Measurements from ENCODE around the gene TUBA1C. TPM values are rescaled to one million over a fixed set of nuclear protein-coding genes. Genes with fewer than 3 reads are reported as not detected.

TUBA1C gene
- total and polyA plus RNA-seq, 2 of the 8 experiments (the other 6 are each of a cell fraction or from before 2014, with no cell fraction given), result 504 to 3,101 TPM

DNA sequence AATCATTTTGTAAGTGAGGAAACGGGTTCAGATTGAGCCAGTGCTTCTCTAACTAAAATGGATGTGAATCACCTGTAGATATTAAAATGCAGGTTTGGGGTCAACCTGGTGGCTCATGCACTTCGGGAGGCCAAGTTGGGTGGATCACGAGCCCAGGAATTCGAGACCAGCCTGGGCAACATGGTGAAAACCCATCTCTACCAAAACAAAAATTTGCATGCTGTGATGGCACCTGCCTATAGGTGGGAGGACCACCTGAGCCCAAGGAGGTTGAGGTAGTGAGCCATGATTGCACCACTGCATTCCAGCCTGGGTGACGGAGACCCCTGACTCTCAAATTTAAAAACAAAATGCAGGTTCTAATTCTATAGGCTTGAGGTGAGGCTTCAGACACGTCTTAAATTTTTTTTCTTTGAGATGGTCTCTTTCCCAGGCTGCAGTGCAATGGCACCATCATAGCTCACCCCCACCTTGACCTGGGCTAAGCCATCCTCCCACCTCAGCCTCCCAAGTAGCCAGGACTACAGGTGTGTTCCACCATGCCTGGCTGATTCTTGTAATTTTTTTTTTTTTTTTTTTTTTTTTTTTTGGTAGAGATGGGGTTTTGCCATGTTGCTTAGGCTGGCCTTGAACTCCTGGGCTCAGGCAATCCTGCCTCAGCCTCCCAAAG lies 9.0 kb downstream of the TUBA1C start:
- Histone ChIP-seq H3K27me3 (replicated peaks in 1 of 4; ENCODE audit: control insufficient read depth in 3 of 4, extremely low read depth in 1 of 4, insufficient read depth in 3 of 4, low read length in 3 of 4) (no peaks in the 10 kb centered on the region), H3K79me2 (ENCODE audit: control insufficient read depth in 1 of 2, insufficient read depth in 2 of 2, low read length in 2 of 2) (peaks cover 0 to 2% of the 10 kb centered on the region in 2 experiments; a peak in 2 of 4 replicates), H4K8ac (ENCODE audit: extremely low read depth, insufficient read depth, low read length) (no peak overlapping the region; the same call in 1 of the 2 replicates), H3K4me1 (replicated peaks in 1 of 4; ENCODE audit: control insufficient read depth in 3 of 4, insufficient read depth in 4 of 4, low read length in 3 of 4) (no peaks in the 10 kb centered on the region), H3K18ac (ENCODE audit: extremely low read depth, low read length) (no peak overlapping the region), H2BK12ac (ENCODE audit: low read depth, low read length) (no peak overlapping the region), H3K4ac (replicated peaks; ENCODE audit: insufficient read length, low read depth, low read length) (no peak overlapping the region), H3K9me3 (ENCODE audit: insufficient read depth in 2 of 2, low read depth in 1 of 2, low read length in 1 of 2) (no peaks in the 10 kb centered on the region), H2BK15ac (ENCODE audit: low read length) (no peak overlapping the region), H2BK120ac (replicated peaks; ENCODE audit: low read depth, low read length) (no peak overlapping the region), H3K4me3 (ENCODE audit: extremely low read depth in 1 of 4, insufficient read depth in 2 of 4, low read depth in 3 of 4, low read length in 4 of 4) (no peak overlapping the region), H2BK20ac (ENCODE audit: low read length) (no peak overlapping the region), H3K56ac (replicated peaks; ENCODE audit: insufficient read length, low read depth, low read length) (no peak overlapping the region), H4K20me1 (replicated peaks in 1 of 2; ENCODE audit: control insufficient read depth in 1 of 2, insufficient read depth in 2 of 2, low read length in 2 of 2) (peaks cover 3 to 8% of the 10 kb centered on the region in 2 experiments), H2AK5ac (ENCODE audit: low read depth, low read length) (no peak overlapping the region), H3K79me1 (ENCODE audit: low read depth, low read length) (no peaks in the 10 kb centered on the region; the same call in 1 of the 2 replicates), H3K36me3 (ENCODE audit: control insufficient read depth in 2 of 4, insufficient read depth in 4 of 4, low read length in 3 of 4) (peaks cover 18 to 46% (median 37%) of the 10 kb centered on the region in 4 experiments), H4K5ac (ENCODE audit: insufficient read length, low read depth, low read length) (no peak overlapping the region), H2BK5ac (ENCODE audit: low read depth, low read length) (no peak overlapping the region), H3K23me2 (ENCODE audit: low read depth, low read length) (no peaks in the 10 kb centered on the region), H3K4me2 (ENCODE audit: insufficient read depth in 1 of 2, low read depth in 2 of 2, low read length in 2 of 2) (no peak overlapping the region), H3K14ac (ENCODE audit: insufficient read length) (no peak overlapping the region), H4K91ac (replicated peaks; ENCODE audit: insufficient read length, low read length) (no peak overlapping the region), H3K27ac (ENCODE audit: low read depth, low read length) (no peak overlapping the region), H3K23ac (ENCODE audit: insufficient read length) (no peak overlapping the region), H2AFZ (ENCODE audit: low read length) (no peak overlapping the region), H3K9ac (replicated peaks in 1 of 4; ENCODE audit: extremely low read depth in 1 of 4, low read depth in 3 of 4, low read length in 3 of 4) (no peak overlapping the region)
- TF ChIP-seq EP300 (IDR thresholded peaks at IDR 0.05; ENCODE audit: borderline replicate concordance in 1 of 2, low read depth in 2 of 2, low read length in 2 of 2) (no peak), ASH2L (IDR thresholded peaks at IDR 0.05; ENCODE audit: low read length) (no peak), POLR2AphosphoS5 (IDR thresholded peaks at IDR 0.05; ENCODE audit: low read depth, low read length) (peak; percentile 66), SUZ12 (IDR thresholded peaks at IDR 0.05; ENCODE audit: low read length) (no peak), POLR2A (IDR thresholded peaks at IDR 0.05; ENCODE audit: control extremely low read depth in 1 of 2, low read depth in 2 of 2, low read length in 2 of 2) (peak in 1 of 2 experiments; percentile 65; a peak in 2 of 3 replicates), NRF1 (IDR thresholded peaks at IDR 0.05; ENCODE audit: low read depth, low read length) (no peak), TCF12 (IDR thresholded peaks at IDR 0.05; ENCODE audit: low read depth, low read length) (no peak), SIX5 (IDR thresholded peaks at IDR 0.05; ENCODE audit: low read depth, low read length) (no peak), SAP30 (IDR thresholded peaks at IDR 0.05; ENCODE audit: insufficient read depth, insufficient replicate concordance, low read length) (no peak), HDAC6 (IDR thresholded peaks at IDR 0.05; ENCODE audit: low read depth, low read length) (no peak), TBP (IDR thresholded peaks at IDR 0.05; ENCODE audit: low read depth, low read length) (no peak)
- TF ChIP-seq, protein P1, sequence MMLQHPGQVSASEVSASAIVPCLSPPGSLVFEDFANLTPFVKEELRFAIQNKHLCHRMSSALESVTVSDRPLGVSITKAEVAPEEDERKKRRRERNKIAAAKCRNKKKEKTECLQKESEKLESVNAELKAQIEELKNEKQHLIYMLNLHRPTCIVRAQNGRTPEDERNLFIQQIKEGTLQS (IDR thresholded peaks at IDR 0.05; ENCODE audit: insufficient read depth, low read depth, low read length), result no peak
- ChIA-PET CTCF (ENCODE audit: partially characterized antibody) (interaction anchor here (0.8 to 17.0 kb wide), 3 partner anchors 21 to 58 kb away, joined by 3 to 172 read pairs (median 4); partner anchors contain the start of gene PRPH), POLR2A (ENCODE audit: partially characterized antibody) (interaction anchor here (0.7 to 1.9 kb wide), 5 partner anchors 9 to 22 kb away, joined by 3 to 14 read pairs (median 5); partner anchors contain the start of genes PRPH and TUBA1C)
- FAIRE-seq (no peak), DNase-seq (ENCODE audit: low read depth in 1 of 2, low spot score in 2 of 2) (no peak)
- 88% methylated on average over 6 of the region's 6 CpGs; no CpG with 5 or more reads in 1 of the 2 experiments for WGBS, 2 experiments (ENCODE audit: extremely low coverage in 1 of 2, insufficient coverage in 1 of 2, insufficient read length in 1 of 2, insufficient replicate concordance in 2 of 2, low coverage in 1 of 2, low lambda C conversion rate in 2 of 2, missing lambda C conversion rate in 1 of 2)

Measured in H1 (cell line).